ENCODE data around the gene HS6ST1.
A peak's percentile ranks its signal among the peaks of the same experiment; 100 is the strongest.

HS6ST1 gene

DNA sequence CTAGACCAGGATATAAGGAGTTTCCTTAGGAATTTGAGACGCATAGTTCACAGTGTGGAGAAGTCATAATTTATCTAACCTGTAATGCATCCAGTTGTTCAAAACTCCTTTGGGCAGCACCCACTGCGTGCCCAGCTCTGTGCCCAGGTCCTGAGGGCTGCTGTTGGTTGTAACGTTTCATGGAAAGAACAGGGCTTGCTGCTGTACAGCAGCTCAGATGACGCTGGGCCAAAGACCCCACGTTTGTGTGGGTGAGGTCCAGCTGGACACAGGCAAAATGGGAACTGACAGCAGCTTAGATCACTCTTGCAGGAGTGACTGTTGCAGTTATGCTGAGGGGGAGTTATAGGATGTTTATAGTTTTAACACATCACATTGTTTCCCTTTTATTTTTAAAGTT lies 30.0 kb upstream of the HS6ST1 start:
- DNase-seq (ENCODE audit: low spot score): no peak
- FAIRE-seq: no peak

DNA sequence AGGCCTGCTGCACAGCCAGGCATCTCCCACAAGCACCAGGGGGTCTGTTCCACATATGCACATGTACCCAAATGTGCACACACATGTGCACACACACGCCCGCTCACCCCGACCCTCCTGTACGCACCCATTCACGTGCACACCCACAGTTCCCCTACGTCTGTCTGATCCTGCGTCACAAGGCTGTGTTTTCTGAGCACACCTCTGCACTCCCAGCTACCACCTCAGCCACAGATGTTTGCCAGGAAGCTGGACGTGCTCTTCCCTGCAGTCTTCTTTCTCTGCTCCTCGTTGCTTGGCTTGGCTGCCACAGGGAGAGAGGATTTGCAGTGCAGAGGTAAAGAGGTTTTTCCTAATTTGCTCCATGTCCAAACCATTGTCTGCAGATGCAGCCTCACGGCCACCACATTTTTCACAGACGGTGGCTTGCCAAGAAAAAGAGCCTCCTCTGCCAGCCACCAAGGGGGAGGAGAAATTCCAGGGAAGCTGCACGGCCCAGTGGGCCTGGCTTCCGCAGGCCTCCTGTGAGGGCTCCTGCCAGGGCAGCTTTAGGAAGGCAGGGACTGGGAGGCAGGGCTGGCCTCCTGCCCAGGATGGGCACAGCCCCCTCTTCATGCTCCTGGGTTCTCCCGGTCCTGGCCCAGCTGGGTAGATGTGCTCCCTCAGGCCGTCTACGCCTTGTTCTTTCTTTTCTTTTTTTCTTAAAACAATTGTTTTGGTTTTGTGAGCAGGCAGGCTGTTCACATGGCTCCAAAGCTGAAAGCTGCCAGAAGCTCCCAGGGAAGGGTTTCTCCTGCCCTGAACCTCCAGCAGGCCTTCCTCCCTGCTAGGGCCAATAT lies 29.3 kb upstream of the HS6ST1 start:
- FAIRE-seq (no peak), DNase-seq (ENCODE audit: low spot score) (peak; percentile 19)

DNA sequence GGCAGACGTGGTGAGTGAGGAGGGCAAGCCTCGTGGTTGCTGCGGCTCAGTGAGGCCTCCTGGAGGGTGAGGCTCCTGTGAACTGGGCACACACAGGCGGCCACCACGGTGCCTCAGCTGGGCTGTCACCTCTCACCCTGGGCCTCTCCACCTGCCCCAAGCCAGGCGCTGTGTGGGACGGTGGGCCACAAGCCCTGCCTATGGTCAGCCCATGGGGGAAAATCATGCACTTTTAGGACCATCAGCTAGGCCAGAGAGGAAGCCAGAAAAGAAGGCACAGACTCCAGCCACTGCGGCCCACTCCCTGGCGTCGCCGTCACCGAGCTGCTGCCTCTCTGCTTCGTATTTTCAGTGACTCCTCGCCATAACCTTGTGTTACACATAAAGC lies 28.5 kb upstream of the HS6ST1 start:
- no peak for DNase-seq (ENCODE audit: low spot score)
- FAIRE-seq: no peak

DNA sequence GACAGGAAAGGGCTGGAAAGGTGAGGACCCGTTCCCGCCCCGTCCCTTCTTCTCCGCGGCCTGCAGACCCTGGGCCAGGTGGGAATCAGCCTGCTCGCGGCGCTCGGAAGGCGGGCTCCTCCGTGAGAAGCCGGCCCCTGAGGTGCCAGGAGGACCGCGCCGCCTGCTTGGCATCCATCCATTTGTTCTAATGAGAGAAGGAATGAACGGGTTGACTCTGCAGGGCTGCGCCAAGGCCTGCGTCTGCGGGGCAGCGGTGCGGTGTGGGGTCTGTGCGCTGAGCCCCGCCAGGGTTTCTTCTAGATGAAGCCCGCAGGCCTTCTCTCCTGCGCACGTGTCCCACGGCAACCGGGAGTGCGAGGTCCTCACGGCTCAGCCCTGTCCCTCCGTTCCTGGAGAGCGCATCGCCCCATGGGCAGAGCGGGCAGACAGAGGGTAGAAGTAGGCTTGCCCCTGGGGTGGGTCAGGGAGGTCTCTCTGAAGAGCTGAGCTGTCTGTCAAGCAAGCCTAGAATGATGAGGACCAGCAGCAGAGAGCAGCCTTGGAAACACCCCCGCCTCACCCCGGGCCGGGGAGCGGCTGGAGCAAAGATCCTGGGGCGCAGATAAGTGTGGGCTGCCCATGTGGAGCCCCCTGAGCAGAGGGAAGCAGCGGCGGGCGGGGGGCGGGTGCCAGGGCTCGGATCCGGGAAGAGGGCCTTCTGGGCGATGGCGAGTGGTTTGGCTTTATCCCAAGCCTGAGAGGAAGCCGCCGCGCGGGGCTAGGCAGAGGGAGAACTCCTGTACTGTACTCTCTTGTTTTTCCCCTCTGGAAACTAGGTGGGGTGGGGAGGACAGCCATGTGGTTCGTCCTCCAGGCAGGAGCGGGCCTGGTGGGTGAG lies 27.9 kb upstream of the HS6ST1 start:
- FAIRE-seq (no peak), DNase-seq (ENCODE audit: low spot score) (no peak)

DNA sequence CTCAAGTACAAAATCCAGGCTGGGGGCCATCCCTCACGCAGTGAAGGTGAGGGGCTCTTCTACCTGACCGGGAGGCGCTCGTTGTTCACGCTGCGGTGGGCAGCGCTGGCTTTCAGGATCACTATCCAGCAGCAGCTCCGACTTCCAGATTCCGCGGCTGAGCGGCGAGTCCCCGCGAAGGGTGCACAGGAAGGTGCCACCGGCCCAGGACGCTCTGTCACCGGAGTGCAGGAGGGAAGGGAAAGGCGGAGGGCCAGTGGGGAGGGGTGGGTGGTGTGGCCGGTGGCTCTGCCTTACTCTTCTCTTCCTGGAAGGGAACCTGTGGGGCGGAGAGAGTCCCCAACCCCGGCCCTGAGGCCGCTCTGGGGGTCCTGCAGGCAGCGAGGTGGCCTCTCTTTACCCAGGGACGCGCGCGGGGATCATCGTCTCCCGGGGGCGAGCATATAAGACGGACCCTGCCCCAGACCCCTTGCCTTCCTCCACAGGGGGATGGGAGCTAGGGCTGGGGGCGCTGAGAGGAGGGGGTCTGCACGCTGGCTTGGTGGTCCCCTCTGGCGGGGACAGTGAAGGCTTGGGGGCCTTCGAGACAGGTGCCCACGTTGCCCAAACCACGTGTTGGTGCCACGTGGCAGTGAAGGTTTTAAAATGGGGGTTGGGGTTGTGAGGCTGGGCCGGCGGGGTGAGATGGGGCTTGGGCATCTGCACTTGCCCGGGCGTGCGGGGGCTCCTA lies 26.9 kb upstream of the HS6ST1 start:
- no peak for DNase-seq (ENCODE audit: low spot score)
- no peak for FAIRE-seq

DNA sequence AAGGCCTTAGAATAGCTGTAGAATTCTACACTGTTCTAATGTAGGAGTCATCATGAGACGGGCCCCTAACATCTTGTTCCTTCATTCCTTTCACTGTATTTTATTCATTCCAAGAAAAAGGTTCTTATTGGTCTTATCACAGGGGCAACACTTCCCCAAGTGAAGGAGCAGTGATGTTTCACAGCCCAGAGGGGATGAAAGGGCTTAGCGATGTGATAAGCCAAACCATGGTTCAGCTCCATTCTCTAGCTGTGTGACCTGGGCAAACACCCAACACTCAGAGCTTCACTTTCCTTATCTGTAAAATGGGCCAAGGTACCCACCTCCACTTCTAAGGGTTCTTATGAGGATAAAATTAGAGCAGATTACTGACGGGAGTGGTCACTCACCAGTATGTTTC lies 25.4 kb upstream of the HS6ST1 start:
- DNase-seq (ENCODE audit: low spot score) (no peak), FAIRE-seq (no peak)

DNA sequence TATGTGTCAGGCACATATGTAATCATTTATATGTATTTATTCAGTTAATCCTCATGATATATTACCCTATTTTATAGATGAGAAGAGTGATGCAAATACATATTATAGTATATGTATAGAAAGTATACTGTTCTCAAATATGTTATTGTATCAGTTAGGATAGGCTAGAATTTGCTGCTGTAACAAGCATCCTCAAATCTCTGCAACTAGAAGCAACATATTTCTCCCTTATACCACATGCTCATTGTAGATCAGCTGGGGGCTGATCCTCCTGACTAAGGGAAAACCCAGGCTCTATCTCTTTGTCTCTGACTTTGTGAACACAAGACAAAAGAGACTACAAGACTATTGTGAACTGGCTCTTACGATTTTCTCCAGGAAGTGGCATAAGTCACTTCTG lies 24.8 kb upstream of the HS6ST1 start:
- FAIRE-seq: no peak
- DNase-seq (ENCODE audit: low spot score): no peak

DNA sequence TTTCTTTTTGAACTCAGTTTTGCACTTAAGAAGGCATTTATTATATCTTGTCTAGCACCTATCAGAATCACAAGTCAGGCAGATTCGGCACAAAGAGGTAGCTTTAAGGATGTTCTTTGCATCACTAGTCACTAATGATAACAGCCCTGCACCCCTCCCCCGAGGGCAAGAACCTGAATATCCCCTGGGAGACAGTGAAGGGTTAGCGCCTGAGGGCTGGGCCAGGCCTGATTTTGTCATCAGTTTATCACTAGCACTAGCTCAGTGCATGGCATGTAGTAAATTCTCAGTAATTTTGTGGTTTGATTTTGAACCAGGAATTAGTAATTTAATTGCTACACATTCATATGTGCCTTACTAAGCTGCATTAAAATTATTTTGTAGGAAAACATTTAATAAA lies 23.9 kb upstream of the HS6ST1 start:
- DNase-seq (ENCODE audit: low spot score) (no peak), FAIRE-seq (no peak)

DNA sequence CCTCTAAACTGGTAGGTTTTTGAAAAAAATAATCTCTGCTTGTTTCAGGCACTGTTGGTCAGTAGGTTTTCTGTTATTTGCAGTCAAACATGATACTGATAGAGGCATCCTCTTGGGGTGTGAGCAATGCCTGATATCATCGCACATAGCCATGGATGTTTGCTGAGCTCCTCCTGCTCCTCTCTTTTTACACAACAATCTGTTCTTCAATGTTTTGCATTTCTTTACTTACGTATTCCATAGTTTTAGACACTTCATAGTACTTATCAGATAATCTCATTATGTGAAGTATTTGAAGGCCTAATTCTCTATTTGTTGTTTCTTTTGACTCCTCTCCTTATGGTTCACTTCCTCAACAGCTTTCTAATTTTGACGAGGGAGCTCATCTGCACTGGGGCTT lies 23.0 kb upstream of the HS6ST1 start:
- DNase-seq (ENCODE audit: low spot score) (no peak), FAIRE-seq (no peak)

DNA sequence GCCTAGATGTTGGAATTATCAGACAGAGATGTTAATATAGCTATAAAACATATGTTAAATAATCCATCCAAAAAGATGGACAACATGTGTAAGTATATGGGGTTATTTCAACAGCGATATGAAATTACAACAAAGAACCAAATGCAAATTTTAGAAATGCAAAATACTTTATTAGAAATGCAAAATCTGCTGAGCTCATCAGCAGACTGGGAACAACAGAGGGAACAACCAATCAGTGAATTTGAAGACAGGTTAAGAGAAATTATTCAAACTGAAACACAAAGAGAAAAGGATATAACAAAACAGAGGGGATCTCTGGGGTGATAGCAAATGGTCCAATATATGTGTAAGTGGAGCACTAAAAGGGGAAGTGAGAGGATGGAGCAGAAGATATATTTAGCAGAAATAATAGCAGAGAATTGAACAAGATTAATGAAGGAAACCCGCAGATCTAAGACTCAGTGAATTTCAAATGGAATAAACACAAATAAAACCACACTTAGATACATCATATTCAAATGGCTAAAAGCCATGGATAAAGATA lies 13.5 kb upstream of the HS6ST1 start:
- DNase-seq (ENCODE audit: low spot score): no peak
- FAIRE-seq: no peak

DNA sequence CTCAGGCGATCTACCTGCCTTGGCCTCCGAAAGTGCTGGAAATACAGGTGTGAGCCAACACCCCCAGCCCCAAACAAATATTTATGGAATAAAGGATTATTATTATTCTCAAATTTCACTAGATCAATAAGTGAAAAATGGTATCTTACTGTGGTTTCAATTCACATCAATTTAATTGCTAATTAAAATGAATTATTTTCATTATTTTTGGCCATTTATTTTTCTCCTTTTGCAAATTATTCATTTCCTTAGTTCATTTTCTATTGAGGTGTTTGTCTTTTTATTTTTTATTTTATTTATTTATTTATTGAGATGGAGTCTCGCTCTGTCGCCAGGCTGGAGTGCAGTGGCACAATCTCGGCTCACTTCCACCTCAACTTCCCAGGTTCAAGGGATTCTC lies 11.9 kb upstream of the HS6ST1 start:
- FAIRE-seq (no peak), DNase-seq (ENCODE audit: low spot score) (no peak)

DNA sequence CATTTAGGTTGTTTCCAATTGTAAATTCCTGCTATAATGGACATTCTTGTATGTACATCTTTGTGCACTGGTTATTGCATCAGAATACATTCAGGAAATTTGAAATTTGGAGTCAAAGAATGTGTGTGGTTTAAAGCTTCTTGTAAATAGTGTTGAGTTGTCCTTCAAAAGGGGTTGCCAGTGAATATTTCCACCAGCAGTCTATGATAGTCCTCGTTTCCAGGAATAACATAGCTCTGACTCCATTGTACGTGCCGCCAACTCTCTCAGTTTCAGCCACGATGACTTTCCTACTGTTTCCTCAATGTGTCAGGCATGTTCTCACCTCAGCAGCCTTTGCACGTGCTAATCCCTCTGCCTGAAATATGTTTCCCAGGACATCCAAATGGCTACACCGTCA lies 10.9 kb upstream of the HS6ST1 start:
- FAIRE-seq (no peak), DNase-seq (ENCODE audit: low spot score) (no peak)

DNA sequence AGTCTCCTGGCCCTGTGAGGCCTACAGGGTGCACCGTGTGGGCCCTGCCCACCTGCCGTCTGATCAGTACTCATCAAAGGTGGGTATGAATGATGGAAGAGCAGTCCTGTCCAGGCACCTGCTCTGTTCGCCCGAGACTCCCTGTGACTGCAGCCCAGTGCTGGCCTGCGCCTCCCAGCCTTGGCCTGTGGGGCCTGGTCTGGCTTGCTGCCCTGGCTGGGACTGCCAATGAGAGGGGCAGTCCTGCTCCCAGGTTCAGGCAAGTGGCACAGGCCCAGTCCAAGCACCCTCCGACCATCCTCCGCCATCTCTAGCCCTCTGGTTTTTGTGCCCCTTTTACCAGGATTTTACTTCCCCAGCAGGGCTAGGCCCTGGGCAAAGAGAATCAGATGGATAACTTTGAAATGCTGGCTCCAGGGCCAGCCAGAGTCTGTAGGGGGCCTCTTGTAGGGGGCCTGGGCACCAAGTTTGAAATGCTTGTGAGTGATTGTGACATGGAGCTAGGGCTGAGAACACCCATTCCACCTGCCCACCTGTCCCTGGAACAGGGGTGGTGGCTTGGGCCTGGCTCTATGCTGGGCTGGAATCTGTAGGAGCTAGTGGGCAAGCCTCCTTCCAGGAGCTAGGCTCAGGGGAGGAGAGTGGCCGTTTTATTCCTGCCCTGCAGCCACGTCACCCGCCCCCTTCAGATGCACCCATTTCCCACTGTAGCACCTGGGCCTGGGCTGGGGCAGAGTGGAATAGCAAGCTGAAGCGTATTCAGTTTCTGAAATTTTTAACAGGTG lies 8.7 kb upstream of the HS6ST1 start:
- no peak for DNase-seq (ENCODE audit: low spot score)
- FAIRE-seq: no peak

DNA sequence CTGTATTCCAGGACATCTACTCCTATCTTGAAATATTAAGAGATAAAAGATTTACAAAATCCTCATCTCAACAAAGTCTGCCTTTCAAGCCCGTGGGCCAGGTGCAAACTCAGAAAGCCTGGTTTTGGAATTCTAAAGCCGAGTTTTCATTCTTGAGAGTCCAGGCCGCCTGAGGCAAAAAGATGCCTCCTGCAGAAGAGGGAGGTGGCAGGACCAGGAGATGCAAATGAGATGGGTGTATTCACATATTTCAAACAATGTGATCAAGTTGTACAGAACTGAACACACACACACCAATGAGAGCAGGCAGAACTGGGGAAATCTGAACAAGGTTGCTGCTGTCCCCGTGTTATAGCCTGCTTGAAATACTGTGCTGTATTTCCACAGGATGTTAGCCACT lies 7.7 kb upstream of the HS6ST1 start:
- DNase-seq (ENCODE audit: low spot score): no peak
- FAIRE-seq: no peak

DNA sequence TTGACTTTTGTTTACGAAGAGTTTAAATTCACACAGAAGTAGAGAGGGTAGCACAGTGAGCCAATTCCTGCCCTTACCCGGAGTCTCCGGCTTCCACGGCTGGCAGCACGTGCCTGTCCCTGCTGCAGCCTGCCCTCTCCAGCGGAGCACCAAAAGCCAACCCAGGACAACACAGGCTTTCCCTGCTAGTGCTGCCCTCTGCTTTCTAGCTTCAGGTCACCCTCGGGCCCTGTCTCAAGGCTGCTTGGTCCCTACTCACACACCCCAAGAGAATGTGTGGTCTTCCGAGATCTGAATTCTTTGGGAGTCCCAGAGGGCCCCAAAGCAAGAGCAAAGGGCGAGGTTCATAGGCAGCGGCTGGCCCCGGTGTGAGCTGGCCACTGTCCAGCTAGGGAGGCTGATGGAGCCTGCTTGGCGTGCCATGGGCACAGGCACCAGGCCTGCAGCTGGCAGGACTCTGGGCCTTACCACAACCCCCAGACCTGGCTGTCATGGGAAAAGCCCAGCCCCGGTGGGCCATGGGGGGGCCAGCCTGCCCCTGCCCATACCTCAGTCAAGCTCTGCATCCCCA lies 7.0 kb upstream of the HS6ST1 start:
- DNase-seq (ENCODE audit: low spot score): no peak

DNA sequence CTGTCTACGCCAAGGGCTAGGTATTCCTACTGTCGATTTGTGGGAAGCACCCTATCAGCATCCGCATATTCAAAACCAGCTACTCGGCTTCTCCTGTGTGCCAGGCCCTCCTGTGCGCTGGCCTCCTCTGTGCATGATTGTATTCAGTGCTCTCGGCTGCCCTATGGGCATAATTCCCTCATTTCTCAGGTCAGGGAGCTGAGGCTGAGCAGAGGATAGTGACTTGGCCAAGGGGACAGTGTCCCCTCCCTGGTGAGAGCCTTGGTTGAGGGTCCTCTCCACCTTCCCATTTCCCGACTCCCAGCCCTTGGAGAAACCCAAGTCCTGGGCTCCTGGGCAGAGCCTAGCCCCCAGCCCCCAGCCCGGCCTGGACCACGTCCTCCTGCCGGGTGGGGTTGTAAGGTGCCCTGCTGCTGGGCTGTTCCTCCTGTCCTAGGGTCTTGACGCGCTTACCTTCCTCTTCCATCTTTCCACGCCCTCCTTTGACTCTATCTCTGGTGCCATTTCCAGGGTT lies 6.3 kb upstream of the HS6ST1 start:
- FAIRE-seq (no peak), DNase-seq (ENCODE audit: low spot score) (no peak)

More for the DNA sequence above, 7.0 kb upstream of the HS6ST1 start:
- FAIRE-seq: no peak

DNA sequence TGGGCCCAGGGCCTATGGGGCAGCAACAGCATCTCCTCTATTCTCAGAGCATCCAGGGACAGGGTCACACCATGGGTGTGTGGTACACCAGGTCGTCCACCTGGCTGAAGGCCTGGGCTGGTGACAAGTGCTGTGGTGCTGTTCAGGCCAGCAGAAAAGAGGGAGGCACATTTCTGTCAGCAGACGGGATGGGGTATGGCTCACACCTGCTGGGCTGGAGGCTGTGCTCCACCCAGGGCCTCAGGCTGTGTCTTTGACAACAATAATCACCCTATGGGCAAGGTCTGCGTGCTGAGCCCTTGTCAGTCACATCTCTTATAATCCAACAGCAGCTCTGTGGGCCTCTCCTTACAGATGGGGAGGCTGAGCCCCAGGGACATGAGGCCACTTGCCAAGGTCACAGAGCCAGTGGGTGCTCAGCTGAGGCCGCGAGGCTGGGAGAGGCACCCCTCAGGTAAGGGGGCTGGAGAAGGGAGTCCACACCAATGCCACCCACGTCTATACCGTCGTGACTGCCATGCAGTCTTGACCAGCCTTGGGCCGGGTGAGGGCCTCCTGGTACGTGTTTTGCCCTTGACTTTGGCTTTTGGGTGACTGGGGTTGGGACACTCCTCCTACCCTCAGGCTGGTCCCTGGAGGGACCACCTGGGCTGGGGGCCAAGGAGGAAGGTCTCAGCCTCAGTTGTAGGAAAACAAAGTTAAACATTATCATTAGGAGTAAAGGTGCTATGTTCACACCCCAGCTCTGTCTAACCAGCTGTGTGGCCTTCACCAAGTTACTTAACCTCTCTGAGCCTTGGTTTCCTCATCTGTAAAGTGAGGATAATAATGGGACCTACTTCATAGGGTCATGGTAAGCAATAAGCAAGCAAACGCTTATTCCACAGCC lies 5.6 kb upstream of the HS6ST1 start:
- FAIRE-seq: no peak

DNA sequence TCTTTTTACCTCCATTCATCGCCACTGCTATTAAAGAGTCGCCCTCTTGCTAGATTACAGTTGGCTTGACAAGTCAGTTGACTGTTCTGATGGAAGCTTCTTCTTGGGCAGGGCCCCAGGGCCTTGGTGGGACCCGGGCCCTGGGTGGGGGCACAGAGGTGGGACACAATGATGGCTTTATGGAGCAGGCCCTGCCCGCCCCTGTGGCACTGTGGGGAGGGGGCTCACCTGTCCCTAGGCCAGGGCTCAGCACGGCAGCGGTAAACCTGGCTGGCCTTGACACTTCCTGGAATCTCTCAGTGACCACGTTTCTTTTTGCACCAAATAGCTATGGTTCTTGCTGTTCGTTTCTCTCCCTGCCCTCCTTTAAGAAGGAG lies 4.9 kb upstream of the HS6ST1 start:
- DNase-seq (ENCODE audit: low spot score): no peak
- no peak for FAIRE-seq

More for the DNA sequence above, 5.6 kb upstream of the HS6ST1 start:
- DNase-seq (ENCODE audit: low spot score): no peak

Measured in RCC 7860 (cell line).